ENCODE results near the gene SLC12A9.
"Not testable (repeated sequence)": the region's sequence is repeated elsewhere in the genome, so short reads cannot be mapped to it uniquely, and the experiment has no call there.

SLC12A9 gene

GRCh38 chr7:100896732-100897608, 44.5 kb downstream of the SLC12A9 start:
- no peak for DNase-seq (ENCODE audit: low spot score)

DNA sequence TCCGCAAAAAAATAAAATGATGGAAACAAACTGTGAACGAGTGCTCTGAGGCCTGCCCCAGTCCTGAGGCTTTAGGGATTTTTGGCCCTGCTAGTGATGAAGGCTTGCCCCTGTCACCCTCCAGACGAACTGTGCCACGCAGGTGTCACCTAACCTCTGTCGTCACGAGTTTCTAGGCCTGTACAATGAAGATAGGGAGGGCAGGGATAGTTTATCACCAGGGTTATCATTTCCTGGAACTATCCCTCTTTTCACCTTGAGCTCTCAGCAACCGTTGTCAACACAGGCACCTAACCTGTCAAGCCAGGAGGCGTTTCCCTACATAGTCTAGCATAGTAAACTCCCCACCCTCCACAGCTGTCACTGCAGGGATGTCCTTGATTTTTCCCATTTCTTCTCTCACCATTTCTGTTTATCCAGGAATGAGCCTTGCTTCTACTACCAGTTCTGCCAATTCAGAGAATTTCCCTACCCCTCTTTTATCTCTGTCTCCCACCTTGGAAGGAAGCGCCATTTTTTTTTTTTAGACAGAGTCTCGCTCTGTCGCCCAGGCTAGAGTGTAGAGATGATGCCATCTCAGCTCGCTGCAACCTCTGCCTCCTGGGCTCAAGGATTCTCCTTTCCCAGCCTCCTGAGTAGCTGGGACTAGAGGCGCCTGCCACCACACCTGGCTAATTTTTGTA, 45.4 kb downstream of the SLC12A9 start:
- DNase-seq (ENCODE audit: low spot score), result no peak

DNA sequence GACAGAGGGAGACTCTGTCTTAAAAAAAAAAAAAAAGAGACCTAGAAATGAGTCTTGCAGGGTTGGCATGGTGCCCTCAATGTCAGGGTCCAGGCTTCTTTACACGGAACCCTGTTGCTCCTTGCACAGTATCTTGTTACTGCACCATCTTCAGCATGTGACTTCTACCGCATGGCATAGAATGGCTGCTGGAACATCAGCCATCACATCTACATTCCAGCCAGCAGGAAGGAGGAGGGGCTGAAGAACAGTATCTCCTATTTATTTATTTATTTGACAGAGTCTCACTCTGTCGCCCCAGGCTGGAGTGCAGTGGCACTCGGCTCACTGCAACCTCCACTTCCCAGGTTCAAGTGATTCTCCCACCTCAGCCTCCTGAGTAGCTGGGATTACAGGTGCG, 46.9 kb downstream of the SLC12A9 start:
- DNase-seq (ENCODE audit: low spot score), result no peak

DNA sequence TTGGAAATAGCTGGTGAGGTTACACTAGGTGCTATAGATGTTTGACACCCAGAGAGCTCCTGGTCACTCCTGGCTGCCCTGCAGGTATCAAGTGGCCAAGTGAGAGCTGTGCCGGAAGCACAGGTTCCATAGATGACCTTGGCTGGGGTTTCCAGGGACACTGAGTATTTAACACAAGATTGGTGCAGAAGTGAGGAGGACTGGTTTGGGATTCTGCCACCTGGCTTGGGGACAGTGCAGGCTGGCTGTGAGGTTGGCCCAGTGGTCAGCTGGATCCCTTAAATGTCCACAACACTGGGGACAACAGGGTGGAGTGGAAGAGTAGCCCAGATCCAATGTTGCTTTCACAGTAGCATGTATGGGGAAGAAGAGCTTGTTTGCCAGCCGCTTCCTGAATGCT, 48.5 kb downstream of the SLC12A9 start:
- no peak for DNase-seq (ENCODE audit: low spot score)

DNA sequence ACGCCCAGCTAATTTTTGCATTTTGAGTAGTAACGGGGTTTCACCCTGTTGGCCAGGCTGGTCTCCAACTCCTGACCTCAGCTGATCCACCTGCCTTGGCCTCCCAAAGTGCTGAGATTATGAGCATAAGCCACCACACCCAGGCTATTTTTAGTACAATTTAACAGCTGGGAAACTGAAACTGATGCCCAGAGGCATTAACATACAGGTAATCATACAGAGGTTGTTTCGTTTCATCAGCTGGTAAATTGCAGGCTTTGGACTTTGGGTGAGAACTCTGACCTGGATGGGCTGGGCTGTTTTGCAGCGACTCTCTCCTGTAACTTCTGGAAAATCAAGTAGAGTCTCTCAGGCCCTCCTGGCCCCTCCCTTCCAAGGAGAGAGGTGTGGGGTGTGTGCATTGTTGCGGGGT, 49.4 kb downstream of the SLC12A9 start:
- no peak for DNase-seq (ENCODE audit: low spot score)

DNA sequence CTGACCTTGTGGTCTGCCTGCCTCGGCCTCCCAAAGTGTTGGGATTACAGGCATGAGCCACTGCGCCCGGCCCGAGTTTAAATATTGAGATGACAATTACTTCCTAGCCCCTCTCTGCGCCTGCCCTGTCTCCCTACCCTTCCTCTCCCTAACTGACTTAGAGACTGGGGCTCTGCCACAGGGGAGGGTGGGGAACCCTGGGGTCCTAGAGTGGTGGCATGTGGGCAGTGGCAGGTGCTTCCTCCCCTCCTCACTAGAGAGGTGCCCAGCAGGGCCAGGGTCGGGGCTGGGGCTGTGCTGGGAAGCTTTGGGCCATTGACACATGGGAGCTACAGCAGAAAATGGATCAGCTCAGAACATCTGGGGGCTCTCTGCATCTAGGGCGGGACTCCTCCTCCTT, 50.1 kb downstream of the SLC12A9 start:
- DNase-seq (ENCODE audit: low spot score), result no peak

GRCh38 chr7:100908512-100908911, 56.0 kb downstream of the SLC12A9 start:
- DNase-seq (ENCODE audit: low spot score), result no peak

DNA sequence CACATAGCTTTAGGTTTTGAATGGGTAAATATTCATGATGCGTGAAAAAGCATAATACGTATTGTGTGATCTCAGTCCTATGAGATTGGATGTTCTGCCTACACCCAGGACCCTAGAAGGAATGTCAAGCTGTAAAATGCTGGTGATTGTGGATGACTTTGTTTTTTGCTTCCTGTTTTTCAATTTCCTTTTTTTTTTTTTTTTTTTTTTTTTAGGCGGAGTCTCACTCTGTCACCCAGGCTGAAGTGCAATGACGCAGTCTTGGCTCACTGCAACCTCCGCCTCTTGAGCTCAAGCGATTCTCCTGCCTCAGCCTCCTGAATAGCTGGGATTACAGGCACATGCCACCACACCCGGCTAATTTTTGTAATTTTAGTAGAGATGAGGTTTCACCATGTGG, 57.9 kb downstream of the SLC12A9 start:
- not testable (repeated sequence) for DNase-seq (ENCODE audit: low spot score)

GRCh38 chr7:100911484-100911883, 59.0 kb downstream of the SLC12A9 start:
- no peak for DNase-seq (ENCODE audit: low spot score)

GRCh38 chr7:100914208-100914878, 61.8 kb downstream of the SLC12A9 start:
- DNase-seq (ENCODE audit: low spot score), result no peak

DNA sequence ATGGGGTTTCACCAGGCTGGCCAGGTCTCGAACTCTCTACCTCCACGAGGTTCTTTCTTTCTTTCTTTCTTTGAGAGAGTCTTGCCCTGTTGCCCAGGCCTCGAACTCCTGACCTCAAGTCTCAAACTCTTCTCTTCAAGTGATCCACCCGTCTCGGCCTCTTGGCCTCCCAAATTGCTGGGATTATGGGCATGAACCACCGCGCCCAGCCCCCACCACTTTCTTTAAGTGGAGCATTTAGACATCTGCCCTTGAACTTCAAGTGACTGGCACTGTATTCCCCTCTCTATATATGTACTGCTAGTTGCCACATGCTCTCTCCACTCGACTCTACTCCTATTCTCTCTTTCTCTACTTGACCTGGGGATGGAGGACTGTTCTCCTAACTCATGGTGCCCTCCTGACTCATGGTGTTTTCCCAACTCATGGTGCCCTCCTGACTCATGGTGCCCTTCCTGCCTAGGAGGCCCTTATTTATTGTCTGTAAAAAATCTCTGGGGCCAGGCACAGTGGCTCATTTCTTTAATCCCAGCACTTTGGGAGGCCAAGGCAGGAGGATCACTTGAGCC, 62.5 kb downstream of the SLC12A9 start:
- no peak for DNase-seq (ENCODE audit: low spot score)
